Renal cortical epithelial cell (primary cell): Measurements from ENCODE around the gene DPP10. TPM values are rescaled to one million over a fixed set of nuclear protein-coding genes. Genes with fewer than 3 reads are reported as not detected.

Experiments
- DNase-seq: peaks from one replicate; pipeline ENCODE4 v3.0.0-alpha.2; 2011; ENCODE audit warnings: low read depth
- total RNA-seq: library from RNA; depleted of rRNA; stranded (reverse); fragments of >200 nt; gene quantifications from 2 replicates; pipeline ENCODE4 v1.2.3, GENCODE V29; 2014

Gene DPP10
- total RNA-seq, 1 donor from 2014 or later, result not detected

DNA sequence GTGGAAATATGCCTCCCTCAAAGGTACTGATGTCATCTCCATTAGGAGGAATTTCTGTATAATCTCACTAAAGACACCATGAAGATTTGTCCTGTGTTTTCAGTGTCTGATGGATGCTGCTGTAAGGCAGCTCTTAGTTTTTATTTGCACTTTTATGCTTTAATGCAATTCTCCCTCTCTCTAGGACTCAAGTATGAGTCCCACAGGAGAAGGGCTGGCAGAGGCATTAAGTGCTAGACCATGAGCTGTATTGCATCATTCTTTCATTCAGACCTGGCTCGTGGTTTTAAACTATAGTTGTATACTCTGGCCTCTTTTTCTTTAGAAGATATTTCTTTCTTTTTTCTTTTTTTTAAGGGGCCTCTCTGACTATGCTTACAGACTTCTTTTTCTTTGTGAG lies 805.6 kb downstream of the DPP10 start:
- no peak for DNase-seq

DNA sequence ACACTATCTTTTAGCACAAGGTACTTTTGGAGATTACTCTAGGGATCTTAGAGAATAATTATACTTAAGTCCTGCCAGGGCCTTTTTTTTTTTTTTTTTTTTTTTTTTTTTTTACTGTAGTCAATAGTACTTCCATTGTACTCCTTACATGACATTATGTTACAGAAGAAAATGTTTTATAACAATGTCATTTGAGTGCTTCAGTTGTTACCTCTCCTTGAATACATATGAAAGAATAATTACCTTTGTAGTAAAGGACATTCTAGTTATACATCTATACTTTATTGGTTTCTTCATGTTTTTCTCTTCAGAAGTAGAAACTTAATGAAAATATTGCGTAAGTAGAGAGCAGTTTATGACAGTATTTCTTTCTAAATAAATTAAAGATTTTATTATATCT lies 834.9 kb downstream of the DPP10 start:
- DNase-seq, result no peak

DNA sequence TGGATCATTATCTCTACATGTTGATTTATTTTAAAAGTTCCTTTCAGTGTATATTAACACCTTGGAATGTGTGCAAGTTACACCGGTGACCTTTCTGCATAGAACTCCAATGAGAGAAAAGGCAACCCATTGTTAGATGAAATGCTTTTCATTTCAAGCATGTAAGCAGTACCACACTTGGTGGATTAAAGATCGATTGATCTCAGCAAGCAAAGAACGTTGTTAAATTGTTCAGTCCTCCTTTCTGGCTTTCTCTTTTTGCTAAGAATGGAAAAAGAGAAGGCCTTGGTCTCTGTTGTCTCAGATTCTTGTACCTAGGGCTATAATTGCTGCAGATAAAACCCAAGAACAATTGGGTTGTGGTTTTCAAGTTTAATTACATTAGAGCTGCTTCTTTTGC lies 843.0 kb downstream of the DPP10 start:
- DNase-seq, result no peak

DNA sequence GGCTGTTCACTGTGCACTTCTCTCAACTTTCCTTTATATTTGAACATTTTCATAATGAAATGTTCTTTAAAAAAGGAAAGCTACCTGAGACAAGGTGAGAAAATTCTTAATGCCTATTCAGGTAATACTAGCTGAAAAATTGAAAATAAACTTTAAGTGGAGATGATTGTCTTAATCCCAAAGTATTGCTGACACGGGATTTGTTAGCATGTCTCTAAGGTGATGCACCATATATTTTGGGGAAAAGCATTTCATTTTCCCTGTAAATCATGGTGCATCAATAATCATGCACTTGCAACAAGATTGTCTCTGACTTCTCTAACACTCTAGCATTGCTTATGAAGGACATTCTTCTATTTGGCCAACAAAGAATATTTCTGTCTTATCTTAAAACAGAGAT lies 848.0 kb downstream of the DPP10 start:
- no peak for DNase-seq

DNA sequence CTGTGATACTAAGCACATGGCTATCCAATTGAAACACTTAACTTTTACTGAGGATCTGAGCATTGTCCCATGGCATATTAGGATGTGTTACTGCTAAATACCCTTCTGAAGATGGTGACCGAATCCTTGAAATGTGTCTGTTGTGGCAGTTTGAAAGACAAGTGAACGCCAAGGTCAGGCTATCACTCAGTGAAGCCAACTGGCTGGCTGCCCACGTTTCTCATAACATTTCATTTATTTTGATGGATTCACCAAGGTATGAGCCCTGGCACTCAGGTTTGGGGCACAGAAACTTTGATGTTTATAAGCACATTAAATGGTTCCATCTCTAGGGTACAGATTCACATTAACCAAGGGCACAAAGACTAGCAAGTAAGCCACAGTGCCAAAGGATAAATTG lies 850.3 kb downstream of the DPP10 start:
- no peak for DNase-seq

DNA sequence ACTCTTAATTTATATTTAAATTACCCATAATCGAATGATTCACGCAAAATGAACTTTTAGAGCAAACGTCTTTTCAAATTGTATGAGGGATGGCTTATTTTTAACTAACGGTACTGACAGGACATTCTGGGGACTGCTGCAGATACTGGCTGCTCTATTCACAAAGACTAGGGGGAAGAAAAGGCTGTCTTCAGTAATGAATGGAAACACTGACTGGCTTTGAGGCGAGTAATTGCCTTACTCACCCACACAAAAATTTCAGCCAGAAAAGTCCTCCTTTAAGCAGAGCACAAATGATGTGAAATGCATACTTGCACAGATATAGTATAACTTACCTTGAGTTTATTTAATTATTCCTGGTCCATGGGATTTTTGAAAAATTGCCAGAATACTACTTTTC lies 852.6 kb downstream of the DPP10 start:
- DNase-seq, result no peak

DNA sequence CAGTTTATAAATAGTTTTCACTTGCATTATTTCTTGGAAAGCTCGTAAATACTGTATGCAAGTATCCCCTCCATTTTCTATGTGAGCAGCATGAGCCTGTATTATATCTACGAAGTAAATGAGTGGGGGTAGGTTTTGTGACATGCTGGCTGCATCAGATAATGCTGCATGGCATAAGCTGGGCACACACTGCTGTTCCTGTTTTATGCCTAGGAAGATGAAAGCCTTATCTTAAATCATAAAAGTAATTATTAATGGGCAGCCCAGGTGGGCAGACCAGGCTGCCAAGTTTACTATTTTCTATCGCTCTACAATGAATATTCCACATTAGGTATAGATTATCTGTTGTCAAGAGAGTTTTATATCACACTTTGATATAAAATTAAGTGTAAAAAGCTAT lies 854.6 kb downstream of the DPP10 start:
- no peak for DNase-seq

DNA sequence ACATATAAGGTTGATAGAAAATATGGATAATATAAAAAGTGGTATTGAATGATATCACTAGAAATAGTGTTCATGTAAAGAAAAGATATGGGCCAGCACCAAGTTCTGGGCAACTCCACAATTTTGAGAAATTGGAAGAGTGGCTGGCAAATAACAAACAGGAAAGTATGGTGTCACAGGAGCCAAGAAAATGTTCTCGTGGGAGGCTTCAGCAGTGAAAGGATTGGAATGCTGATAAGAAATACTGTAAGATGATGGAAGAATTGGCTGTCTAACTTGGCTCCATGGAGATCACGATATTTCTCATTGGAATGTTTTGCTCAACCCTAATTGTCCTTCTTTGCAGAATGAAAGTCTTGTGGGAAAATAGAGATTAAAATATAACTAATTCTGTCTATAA lies 856.8 kb downstream of the DPP10 start:
- DNase-seq, result no peak

DNA sequence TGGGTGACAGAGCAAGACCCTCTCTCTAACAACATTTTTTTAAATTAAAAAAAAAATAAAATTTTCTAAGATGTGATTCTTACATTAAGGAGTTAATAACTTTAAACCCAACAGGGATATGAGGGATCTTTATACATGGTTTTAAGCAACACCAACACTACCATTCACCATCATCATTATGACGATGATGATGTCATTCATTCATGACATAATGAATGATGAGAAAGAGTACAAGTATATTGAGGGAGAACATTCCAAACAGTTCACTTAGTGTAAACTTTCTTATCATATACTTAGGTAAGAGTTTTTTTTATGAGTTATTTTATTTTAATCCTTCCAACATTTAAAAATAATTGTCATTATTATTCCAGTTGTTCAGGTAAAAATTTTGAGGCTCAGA lies 863.3 kb downstream of the DPP10 start:
- DNase-seq, result no peak

DNA sequence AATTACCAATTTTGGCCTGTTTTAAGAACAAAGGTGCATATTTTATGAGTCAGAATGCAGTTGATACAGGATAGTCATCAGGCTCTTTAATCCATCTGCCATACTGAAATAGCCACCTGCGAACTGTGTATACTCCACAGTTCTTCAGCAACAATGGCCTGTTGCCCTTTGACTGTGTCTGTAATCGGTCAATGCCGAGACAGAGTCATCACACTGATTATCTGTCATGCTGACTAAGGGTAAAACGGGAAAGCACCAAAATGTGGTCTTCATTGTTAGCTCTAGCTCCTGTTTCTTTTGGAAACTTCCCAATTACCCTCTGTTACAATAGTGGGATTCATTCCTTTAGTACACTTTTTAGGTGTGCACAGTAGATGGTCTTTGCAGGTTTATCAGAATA lies 871.7 kb downstream of the DPP10 start:
- no peak for DNase-seq

DNA sequence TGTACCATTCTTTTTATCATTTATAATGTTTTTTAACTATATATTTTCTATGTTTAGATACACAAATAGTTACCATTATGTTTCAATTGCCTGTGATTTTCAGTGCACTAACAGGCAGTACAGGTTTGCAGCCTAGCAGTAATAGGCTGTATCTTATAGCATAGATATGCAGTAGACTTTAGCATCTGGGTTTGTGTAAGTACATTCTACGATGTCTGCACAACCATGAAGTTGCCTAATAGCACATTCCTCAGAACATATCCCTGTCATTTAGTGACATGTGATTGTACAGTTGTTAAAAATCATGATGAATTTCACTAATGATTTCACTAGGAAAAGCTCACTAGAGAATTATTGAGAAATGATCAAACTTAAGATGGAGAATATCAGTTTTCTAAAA lies 884.6 kb downstream of the DPP10 start:
- DNase-seq, result no peak

DNA sequence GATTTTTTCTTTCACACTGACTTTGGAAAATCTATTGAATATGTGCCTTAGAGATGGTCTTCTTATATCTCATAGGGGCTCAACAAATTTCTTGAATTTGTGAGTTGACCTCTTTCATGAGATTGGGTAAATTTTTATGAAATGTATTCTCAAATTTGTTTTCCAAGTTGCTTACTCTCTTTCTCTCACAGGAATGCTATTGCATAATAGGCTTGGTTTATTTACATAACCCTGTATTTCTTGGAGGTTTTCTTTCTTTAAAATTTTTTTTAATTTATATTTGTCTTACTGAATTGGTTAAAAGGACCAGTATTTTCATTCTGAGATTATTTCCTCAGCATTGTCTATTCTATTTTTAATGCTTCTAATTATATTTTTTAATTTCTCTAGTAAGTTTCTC lies 917.1 kb downstream of the DPP10 start:
- DNase-seq, result no peak

DNA sequence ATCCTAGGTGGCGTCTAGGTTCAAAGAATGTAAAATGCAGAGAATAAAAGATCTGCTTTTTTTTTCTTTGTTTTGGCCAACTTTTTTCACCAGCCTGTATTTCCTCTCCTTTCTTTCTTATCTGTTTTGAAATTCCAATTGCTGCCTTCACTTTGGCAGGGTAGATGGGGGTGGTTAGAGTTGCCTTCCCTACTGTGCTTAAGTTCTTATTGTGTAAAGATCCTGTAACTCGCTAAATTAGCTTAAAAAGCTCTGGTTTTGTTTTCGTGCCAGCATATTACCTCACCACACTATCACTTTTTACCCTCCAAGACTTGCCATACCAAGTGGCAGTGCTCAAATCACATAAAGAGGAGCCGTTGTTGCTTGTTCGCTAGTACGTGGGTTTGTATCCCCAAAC lies 921.7 kb downstream of the DPP10 start:
- DNase-seq, result no peak

DNA sequence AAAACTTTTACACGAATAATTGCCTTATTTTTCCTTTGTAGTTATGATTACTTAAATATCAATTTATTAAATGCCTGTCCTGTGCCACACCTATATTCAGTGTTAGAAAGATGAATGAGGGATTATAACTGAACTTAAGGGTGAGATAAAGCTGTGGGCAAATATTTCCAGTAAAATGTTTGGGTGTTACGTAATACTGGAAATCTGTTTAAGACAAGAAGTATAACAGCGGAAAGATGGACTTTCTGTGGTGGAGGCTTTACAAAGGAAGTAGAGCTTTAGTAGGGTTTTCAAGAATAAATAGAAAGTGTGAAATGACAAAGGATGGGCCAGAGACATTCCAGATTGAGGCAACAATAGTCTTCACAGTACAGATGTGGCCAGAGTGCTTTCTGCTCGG lies 927.0 kb downstream of the DPP10 start:
- no peak for DNase-seq

DNA sequence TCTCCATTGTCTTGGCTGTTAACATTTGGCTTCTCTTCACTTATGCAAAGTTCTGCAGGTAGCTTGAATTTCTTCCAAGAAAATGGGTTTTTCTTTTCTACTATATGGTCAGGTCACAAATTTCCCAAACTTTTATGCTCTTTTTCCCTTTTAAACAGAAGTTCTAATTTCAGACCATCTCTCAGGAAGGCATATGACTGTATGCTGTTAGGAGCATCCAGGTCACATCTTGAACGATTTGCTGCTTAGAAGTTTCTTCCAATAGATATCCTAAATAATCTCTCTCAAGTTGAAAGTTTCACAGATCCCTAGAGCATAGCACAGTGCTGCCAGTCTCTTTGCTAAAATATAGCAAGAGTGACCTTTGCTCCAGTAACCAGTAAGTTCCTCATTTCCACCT lies 932.5 kb downstream of the DPP10 start:
- no peak for DNase-seq

DNA sequence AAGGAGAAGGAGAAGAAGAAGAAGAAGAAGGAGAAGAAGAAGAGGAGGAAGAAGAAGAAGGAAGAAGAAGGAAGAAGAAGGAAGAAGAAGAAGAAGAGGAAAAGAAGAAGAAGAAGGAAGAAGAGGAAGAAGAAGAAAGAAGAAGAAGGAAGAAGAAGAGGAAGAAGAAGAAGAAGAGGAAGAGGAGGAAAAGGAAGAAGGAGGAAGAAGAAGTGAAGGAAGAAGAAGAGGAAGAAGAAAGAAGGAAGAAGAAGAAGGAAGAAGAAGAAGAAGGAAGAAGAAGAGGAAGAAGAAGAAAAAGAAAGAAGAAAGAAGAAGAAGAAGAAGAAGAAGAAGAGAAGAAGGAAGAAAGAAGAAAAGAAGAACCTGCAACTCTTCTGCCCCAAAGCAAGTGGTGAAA lies 942.0 kb downstream of the DPP10 start:
- no peak for DNase-seq

DNA sequence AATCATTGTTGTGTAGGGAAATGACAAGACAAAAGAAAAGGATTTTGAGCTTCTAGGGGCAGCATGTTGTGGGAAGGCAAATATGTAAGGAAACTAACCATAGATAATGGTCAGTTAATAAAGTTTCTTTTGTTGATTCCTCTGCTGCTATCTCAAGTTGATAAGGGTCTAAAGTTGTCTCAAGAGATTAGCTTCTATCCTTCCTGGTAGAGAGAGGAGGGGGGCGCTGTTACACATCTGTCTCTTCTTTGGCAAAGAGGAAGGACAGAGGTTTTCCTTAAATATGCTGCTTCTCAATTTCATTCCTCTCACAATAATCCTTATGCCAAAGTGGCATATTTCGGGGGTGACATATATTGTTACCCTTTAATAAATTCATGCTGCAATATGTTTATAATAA lies 944.0 kb downstream of the DPP10 start:
- DNase-seq, result no peak

DNA sequence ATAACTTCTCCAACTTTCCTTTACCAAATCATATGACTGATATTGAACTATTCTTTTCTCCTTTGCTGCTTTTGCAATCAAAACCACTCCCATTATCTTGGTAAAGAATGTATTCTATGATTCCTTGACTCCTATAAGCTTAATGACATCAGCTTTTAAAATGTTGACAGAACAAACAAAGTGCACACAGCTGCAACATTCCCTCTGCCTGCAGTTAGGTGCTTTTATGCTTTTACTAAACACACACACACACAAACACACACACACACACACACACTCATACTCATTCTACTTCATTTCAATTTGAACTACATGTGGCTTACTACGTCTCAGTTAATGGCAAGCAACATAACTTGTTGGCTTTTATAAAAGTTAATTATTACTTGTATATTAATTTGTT lies 946.6 kb downstream of the DPP10 start:
- no peak for DNase-seq

DNA sequence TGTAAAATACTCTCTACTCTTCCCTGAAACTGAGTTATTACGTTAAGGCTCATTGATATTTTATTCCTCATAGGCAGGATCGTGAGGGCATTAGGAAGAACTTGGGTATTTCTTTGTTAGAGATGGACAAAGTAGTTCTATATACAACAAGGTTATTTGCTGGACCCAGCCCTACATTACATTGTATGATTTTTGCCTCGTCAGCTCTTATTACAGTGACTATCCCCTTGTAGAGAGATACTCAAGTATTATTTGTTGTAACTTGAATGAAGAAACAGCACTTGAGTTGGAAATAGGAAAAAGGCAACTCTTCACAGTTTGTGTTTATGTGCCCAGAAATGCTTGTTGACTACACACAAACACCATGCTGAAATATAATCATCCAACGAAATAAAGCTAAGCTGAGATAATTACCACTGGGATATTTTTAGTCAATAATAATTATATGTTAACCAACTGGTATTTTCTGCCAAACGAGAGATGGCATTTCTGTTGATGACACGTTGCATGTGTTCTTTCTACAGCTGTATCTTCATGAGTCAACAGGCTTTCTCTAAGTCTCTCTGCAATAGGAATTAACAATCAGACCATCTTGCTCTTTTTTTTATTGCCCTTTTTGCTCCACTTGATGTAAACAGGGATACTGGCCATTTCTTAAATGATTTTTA lies 947.6 kb downstream of the DPP10 start:
- DNase-seq, result no peak

DNA sequence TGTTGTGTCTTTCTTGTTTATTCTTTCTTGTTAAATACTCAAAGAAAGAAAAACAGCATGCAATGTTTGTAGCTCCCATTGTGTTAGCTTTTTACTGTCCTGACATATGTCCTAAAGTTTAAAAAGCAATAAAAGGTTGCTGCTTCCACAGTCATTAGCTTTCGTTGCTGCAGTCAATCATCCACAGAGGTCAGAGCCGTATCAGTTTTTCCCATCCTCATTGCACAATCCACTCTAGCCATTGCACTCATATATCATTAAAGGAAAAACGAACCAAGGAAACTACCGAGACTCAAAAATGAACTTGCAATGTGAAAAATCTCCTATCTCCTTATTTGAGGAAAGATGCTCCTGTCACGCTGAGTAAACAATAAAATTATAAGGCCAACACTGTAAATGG lies 954.1 kb downstream of the DPP10 start:
- no peak for DNase-seq

DNA sequence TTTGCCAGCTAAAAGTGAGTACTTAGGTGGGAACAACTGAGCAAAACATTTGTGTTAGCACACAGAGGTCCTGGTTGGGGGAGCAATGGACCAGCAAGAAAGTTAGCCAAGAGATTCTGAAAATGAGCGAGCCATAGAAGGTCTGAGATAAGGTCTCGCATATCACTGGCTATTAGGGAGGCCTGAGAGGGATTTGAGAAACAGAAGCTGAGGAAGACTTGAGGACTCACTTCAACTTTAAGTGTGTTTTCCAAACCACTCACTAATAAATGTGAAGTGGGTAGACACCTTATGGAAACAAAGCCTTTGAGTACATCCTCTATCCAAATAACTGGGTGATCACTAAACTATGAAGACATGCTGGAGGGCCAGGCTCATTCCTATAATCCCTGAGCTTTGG lies 958.5 kb downstream of the DPP10 start:
- no peak for DNase-seq

DNA sequence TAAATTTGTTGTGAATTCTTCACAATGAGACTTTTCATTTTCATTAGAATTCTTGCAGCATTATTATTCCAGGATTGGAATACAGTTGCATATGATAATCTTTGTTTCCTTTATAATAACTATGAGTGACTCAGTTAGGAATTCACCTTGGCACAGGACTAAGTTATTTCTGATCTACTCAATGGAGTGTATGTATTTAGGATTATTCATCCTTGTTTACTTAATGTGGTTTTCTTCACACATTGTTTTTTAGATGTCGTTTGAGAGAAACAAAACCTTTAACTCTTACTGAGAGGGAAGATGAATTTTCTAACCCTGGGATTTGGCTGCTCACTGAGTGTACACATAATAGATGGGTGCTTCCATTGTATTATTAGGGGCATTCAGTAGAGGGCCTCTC lies 970.1 kb downstream of the DPP10 start:
- DNase-seq, result no peak

DNA sequence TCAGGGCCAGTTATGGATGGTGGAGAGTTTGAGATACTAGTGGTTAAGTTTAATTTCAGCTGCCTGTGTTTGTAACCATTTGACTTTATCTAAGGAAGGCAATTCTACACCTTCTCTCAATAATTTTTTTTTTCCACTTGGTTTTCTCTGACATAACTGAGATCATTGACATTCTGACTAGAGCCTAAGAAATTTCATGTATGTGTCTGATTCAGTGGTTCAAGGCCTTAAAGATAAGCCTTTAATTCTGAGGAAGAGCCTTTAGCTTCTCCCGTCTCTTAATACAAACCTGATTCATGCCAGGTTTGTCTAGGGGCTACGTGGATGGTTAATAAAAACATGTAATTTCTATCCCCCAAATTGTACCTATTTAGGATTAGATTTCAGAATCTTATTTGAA lies 971.4 kb downstream of the DPP10 start:
- DNase-seq, result no peak

DNA sequence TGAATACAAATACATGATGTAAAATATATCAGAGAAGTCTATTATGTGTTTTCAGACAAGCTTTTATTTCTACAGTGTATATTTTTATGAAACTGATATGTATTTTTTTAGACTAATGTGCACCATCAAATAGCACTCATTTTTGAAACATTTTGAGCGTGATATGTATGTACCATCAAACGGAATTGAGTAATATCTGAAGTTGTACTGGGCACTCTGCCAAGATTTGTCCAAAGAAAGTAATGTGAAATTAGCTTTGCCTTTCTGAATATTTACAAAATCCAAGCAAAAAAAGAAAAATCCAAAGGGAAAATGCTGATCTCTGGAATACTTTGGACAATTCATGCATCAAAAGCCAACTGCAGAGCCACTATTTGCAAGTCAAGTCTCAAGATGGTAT lies 972.0 kb downstream of the DPP10 start:
- DNase-seq, result no peak
